Umbilical cord (tissue), 2 donors: ENCODE measurements around the gene AANAT. TPM values are rescaled to one million over a fixed set of nuclear protein-coding genes. Genes with fewer than 3 reads are reported as not detected.
A peak's percentile ranks its signal among the peaks of the same experiment; 100 is the strongest.

ENCODE experiments used
- DNase-seq: peaks from one replicate; pipeline ENCODE4 v3.0.0-alpha.2; 2015; ENCODE audit warnings: low spot score
- total RNA-seq: library from RNA; depleted of rRNA; stranded (reverse); fragments of >200 nt; gene quantifications from one replicate; pipeline ENCODE4 v1.2.3, GENCODE V29; 2014; ENCODE audit warnings: low replicate concordance; ENCODE audit not compliant: insufficient read depth

AANAT gene
- total RNA-seq, 1 donor from 2014 or later = not detected

DNA sequence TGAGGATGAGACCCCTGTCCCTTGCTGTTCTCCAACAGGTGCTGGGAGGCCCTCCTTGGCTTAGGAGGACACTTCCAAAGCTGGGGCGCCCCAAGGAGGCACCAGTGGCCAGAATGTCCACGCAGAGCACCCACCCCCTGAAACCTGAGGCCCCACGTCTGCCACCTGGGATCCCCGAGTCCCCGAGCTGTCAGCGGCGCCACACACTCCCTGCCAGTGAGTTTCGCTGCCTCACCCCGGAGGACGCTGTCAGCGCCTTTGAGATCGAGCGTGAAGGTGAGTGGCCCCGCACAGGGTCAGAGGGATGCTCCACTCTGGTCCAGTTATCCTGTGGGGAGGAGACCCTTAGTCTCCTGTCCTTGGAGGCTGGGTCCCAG, 1.2 kb downstream of the AANAT start:
- no peak for DNase-seq

DNA sequence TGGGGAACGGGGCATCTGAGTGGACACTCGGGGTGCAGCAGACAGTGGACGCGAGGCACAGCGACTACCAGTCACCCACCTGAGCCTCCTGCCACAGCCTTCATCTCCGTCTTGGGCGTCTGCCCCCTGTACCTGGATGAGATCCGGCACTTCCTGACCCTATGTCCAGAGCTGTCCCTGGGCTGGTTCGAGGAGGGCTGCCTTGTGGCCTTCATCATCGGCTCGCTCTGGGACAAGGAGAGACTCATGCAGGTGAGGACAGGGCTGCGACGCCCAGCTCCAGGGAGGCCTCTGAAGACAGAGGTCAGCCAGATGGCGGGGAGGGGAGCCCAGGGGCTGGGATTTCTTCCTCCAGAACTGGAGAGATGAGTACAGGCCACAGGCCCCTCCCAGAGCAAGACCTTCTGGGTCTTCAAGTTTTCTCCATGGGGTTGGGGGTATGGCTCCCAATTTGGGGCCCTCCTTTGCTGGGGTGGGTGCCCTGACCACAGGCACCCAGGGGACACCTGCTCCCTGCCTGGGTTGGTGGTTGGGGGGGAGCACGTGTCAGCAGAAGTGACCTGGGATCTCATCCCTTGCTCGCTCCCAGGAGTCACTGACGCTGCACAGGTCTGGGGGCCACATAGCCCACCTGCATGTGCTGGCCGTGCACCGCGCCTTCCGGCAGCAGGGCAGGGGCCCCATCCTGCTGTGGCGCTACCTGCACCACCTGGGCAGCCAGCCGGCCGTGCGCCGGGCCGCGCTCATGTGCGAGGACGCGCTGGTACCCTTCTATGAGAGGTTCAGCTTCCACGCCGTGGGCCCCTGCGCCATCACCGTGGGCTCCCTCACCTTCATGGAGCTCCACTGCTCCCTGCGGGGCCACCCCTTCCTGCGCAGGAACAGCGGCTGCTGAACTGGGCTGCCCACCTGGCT, 1.9 kb downstream of the AANAT start:
- DNase-seq = no peak

DNA sequence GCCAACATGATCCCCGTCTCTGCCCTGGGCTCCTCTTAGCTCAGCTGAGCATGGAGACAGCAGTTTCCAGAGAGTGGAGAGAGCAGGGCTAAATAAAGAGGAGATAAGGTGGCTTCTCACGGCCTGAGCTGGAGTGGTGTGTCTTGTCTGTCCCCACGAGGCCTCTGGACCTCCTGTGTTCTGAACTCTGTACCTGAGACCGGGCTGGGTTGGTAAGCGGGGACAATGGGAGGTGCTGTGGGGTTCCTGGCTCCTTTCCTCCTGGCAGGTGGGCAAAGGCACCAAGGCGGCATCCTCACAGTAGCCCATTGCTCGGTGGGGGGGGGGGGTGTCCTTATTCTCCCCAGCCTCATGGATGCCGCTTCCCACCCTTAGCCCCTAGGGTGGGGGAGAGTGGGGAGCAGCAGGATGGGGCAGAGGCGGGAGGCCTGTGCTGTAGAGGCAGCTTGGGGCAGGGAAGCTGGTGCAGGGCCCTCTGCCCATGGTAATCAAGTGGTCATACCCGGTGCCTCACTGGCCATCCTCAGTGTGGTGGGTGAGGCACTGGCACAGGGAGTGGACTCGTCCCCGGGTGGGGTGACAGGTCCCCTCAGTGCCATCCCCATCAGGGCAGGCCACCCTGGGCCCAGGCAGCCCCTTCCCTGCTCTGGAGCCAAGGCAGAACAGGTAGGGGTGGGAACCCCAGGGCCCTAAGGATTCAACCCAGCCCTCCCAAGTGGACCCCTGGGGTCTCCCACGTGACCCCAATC, 2.8 kb downstream of the AANAT start:
- DNase-seq = no peak

DNA sequence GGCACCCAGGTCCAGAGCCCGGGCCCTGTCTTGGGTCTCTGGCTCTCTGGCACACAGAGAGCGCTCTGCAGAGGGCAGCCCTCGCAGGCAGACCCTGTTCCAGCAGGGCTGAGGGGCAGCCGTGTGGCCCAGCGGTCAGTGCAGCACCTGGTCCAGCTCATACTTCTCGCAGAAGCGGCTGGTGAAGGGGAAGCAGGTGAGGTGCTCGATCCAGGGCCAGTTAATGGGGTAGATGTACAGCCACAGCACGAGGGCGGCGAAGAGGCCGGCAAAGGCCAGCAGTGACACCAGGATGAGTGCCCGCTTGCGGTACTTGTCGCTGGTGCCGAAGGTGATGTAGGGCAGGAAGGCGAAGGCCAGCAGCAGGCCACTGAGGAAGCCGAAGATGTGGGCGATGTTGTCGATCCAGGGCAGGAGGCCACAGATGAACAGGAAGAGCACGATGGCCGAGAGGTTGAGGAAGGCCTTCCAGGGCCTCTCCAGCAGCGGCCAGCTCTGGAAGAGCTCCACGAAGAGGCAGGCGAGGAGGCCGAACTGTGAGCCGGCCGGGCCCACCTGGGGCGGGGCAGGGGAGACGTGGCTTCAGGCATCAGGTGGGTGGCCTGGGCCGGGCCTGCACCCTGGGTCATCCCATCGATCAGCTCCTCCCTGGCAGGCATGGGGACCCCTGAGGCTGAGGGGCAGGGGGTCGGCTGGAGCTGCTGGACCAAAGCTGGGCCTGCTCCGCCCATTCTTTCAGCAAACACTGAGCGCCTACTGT, 4.3 kb downstream of the AANAT start:
- no peak for DNase-seq

DNA sequence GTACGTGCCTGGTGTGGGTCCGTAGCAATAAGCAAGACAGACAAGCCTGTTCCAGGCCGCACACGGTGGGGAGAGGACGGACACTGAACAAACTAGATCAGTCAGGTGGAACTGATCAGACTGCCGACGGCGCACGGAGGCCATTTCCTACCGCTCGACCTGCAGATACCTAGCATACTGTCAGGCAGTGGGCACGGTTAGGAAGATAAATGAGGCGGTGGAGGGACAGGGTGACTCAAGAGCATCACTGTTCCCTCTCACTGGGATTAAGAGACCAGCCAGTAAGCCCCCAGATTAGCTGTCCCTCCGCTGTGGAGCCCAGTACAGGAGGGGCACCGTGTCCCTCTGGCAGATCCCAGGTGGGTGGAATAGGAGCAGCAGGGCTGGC, 4.8 kb downstream of the AANAT start:
- DNase-seq = no peak

DNA sequence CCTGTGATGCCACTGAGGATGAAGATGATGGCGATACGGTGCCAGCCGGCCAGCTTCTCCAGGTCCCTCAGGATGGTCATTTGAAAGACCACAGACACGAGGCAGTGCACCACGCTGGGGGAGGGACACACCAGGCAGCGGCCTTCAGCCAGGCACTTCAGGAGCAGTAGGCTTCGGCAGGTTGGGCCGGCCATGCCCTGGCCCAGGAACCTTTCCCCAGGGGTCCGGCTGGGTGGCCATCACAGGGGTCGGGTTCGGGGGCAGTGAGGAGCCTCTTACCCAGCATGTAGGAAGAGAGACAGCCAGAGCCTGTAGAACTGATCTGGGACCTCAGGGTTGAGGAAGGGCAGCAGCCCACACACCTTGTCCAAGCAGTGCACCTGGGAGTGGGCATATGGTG, 5.3 kb downstream of the AANAT start:
- no peak for DNase-seq

DNA sequence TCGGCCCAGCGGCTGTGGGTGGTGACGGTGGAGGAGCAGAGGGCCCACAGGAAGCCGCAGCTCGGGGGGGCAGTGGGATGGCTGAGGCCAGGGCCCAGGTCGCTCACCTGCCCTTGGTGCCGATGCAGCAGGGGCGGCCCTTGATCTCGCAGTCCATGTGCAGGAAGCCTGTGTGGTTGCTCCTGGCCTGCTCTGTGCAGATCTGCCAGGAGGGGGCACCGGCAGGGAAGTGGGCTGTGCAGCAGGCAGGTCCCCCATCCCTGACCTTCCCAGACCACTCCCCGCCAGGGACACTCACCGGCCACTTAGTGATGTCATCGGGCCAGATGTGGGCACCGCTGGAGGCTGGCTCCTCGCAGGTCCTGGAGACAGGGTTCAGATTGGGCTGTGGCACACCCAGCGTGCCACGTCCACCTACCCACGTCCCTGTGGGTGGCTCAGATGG, 6.2 kb downstream of the AANAT start:
- no peak for DNase-seq

DNA sequence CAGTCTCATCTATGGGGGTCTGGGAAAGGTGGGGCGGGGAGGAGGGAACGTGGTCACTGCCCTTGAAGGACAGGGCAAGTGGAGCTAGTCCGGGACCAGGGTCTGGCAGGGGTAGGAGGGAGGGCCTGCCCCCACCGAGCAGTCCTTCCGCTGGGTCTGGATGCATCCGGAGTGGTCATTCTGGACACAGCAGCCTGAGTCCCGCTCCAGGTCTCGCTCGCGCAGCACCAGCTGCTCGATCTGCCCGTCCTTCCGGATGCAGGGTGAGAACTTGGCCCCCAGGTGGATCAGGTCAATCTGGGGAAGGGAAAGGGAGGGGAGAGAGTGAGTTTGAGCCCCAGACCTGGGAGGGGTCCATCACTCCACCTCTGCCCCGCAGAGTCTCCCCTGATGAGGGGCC, 6.8 kb downstream of the AANAT start:
- DNase-seq = no peak

DNA sequence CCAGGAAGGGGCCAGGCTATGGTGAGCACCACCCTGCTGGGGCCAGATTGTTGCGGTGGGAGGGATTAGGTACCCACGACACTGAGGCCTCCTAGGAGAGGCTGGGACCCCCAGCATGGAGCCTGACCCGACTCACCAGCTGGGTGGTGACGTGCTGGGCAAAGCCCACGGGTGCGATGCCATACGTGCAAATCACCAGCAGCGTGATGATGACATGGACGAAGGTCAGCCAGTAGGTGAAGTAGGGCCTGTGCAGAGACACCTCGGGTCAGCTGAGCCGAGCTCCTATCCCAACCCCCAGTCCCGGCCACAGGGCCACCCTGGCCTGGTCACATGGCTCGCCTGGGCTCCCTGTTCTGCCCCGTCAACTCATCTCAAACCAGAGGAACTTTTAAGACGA, 7.5 kb downstream of the AANAT start:
- DNase-seq = no peak

DNA sequence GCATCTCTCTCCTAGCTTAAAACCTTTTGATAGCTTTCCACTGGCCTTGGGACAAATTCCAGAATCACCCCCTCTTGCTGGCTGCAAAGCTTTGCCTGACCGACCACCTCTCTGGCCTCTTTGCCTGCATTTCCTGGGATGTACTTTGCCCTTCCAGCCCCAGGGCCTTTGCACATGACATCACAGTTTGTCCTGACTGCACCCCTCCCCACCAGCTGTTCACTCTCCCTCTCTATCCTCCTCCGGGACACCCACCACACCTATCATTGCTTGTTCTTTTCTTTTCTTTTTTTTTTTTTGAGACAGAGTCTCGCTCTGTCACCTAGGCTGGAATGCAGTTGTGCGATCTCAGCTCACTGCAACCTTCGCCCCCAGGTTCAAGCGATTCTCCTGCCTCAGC, 7.9 kb downstream of the AANAT start:
- no peak for DNase-seq

DNA sequence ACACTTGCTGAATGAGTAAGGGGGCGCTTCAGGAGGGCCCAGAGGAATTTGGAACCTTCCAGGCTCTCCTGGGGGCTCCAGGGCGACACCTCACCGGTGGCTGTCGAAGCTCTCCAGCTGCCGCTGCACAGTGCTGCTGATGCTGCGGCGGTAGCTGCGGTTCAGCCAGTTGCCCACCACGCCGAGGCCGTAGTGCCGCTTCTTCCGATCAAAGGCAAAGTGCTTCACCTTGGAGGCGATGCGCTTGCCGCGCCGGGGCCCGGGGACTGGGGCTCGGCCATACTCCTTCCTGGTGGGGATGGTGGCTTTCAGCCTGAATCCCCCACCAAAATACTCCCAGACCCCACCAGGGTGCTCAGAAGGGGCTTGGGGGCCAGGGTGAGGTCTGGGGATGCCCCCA, 9.3 kb downstream of the AANAT start:
- no peak for DNase-seq

DNA sequence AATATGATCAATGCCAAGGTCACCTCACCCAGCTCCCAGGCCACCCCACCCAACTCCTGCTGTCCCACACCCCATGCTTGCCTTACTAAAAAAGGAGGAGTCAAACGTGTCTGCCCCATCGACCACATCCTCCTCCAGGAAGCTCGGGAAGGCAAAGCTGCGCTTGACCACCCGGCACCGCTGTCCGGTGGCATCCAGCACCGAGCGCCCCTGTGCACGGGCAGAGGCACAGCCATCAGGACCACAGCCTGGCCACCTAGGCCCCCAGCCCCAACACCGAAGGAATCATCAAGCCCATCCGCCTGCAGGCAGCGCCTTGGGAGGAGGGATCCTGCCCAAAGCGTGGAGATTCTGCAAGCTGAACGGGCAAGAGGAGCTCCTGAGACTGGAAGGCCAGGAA, 10.2 kb downstream of the AANAT start:
- DNase-seq = no peak

DNA sequence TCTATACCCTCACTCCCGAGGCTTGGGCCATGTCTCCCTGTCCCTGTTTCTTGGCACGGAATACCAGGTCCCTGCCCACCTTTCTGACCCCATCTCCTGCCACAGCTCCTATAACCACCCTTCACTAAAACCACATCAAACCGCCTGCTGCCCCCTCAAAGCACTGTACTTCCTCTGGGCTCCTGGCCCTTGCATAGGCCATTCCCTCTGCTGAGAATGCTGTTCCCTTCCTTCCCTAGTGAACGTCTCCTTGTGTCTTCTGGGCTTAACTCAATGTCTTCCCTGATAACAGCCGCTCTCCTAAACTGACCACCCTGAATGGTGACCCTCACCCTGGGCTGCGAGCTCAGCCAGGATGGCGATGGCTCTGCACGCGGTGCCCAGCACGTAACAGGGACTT, 10.7 kb downstream of the AANAT start:
- no peak for DNase-seq

DNA sequence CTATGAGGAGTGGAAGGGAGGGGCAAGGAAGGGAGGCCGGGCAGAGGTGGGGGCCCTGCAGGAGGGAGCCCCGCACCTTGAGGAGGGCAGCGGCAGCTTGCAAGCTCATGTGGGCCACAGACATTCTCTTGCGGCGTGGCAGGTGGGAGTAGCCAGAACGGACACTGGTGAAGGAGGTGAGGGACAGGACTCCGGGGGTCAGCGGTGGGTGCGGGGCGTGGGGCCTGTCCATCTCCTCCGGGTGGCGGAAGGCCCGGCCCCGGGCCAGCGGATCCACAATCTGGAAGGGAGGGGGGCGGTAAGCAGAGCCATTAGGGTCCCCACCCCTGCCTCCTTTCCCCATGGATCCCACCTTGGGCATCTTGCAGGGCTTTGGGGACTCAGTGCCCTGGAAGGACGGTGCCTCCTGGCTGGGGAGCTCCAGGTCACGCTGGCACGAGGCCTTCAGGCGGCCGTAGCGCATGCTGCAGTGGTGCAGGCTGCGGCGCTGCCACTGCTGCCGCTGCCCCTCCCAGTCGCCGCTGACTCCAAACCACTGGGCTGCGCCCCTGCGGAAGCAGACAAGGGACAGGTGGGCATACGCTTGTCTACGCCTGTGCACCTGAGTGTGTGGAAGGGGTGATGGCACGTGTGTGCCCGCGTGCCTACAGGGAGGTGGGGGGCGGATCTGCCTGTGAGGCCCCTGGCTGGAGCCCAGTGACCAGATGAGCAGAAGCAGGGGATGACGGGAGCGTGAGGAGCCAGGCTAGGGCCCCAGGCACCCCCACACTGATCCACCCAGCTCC, 11.5 kb downstream of the AANAT start:
- no peak for DNase-seq

DNA sequence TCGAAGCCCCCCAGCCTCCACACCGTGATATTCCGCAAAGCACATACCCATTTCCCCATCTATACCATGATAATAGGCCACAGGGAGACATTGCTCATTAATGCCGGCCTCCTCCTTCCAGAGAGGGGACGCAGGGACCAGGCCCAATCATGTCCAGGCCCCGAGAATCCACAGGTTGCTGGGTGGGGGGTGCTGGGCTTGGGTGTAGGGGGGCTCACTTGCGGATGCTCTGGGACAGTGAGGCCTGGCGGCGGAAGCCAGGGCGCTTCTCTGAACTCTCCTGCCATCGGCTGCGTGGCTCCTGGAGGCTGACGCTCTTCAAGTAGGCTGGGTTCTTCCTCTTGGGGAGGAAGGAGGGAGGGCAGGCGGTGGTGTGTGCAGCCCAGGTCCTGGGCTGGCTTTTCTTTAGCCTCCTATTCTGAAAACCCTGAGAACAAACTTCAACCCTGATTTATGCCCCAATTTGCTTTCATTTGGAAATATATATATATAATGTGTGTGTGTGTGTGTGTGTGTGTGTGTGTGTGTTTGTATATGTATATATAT, 12.2 kb downstream of the AANAT start:
- no peak for DNase-seq

DNA sequence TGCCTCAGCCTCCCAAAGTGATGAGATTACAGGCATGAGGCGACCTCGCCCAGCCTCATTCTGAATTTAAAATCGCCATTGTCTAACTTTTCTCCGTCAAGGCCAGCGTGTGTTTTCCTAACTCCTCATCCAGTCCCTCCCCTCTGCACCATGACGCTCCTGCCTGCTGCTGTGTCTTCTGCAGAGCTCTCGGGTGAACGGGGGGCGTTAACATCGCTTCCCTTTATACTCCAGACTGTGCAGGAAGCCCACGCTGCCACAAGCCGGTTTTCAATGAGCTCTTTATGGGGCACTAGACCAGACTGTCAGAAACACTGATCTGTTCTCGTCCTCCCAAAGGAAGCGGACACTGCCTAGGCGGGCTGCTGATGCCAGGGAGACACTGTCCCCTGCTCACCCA, 13.2 kb downstream of the AANAT start:
- DNase-seq = peak; percentile 70

DNA sequence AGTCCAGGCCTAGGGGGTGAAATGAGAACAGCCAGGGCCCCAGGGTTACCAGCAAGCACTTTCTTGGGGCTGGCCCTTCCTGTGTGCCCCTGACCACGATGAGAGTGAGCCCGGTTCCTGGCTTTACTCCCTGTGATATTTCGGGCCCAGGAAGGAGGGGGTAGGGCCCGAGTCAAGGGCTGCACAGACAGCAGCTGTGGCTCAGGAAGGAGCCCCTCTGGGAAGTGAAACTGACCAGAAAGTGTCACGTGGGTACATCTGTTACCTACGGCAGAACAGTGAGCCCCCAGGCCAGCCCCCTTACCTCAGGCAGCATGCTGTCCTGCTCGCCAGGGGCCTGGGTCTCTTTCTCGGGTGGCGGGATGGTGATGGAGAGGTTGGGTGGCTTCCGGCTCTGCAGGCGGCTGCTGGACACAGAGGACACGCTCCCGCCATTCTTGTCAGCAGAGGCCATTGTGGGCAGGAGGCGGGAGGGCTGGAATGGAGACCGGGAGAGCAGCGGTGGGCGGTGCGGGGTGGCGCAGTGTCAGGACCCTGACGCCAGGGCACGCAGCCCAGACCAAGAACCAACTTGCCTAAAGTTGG, 13.8 kb downstream of the AANAT start:
- peak; percentile 57 for DNase-seq

DNA sequence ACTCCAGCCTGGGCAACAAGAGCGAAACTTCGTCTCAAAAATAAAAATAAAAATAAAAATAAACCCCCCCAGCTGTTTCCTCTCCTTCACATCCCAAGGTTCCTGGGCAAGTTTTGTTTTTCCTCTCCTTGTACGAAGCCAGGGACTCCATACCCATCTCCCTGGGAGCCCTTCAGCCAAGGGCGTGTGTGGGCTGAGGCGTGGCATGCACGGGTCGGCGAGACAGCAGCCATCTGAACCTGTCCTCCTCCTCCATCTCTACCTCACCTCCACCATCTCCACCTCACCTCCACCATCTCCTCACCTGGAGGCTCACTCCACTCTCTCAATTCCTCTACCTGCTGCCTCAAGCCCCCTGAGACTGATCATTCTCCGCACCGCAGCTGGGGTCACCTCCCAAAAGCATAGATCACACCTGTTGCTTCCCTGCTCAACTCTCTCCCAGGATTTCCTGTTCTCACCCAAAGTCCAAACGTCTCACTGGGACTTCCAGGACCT, 16.9 kb downstream of the AANAT start:
- no peak for DNase-seq

DNA sequence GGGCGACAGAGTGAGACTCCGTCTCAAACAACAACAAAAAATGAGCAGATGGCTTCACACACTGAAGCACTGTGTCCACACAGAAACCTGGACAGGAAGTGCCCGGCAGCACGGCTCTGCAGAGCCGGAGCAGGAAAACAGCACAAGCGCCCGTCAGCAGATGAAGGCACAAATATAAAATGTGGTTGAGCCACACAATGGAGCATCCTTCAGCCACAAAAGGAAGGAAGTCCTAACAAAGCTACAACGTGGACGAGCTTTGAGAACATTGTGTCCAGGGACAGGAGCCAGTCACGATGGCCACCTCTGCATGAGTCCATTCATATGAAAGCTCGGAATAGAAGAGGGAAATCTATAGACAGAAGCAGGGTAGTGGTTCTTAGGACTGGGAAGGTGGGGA, 18.2 kb downstream of the AANAT start:
- no peak for DNase-seq

DNA sequence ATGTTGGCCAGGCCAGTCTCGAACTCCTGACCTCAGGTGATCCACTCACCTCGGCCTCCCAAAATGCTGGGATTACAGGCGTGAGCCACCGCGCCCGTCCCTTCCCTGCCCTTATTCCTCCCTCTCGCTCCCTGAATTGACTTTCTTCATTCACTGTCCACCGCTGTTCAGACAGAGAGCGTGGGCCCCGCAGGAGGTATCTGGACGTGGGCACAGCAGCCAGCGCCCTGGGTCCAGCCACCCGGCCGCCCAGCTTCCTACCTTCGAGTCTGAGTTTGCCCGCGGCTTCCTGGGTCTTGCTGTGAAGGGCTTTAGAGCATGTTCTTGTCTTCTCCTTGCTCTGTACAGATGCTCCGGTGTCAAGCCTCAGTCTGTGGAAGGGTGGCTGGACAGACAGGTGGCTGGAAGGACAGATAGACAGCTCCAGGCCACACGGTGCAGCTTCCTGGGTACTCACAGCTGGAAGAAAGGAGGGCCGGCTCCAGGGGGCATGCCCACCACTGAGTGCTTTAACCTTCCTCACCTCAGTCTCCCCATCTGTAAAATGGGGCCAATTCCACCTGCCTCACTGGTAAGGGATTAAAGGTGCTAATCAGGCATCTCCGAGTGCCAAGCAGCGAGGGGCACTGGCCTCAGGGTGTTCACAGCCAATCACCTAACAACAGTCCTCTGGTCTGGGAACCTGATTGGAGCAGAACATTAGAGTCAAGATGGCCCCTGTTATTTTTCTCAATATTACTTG, 20.2 kb downstream of the AANAT start:
- no peak for DNase-seq
